Vagina (tissue), 2 donors: Measurements from ENCODE around the gene TK2.
A peak's percentile ranks its signal among the peaks of the same experiment; 100 is the strongest.

ENCODE experiments used
- CTCF ChIP-seq, 3 experiments: fragments of 450-650 bp in 2 of 3; fragments of 200-600 bp in 1 of 3; sonication (generic) in 1 of 3; IDR thresholded peaks; one replicate each; pipeline ENCODE4 v1.5.1; 2017 to 2019; ENCODE audit warnings: antibody characterized with exemption in 3 of 3, mild to moderate bottlenecking in 2 of 3, moderate library complexity in 2 of 3
- POLR2AphosphoS5 ChIP-seq, 2 donors: sonication (generic); formaldehyde crosslinking; IDR thresholded peaks; one replicate each; pipeline ENCODE4 v1.9.0; 2017; ENCODE audit warnings: antibody characterized with exemption in 2 of 2, mild to moderate bottlenecking in 2 of 2, low read depth in 1 of 2; ENCODE audit not compliant: insufficient read depth in 1 of 2

GRCh38 chr16:66479661-66480264 lies 70.2 kb downstream of the TK2 start:
- TF ChIP-seq CTCF (IDR thresholded peaks at IDR 0.05): no peak
- TF ChIP-seq POLR2AphosphoS5 (IDR thresholded peaks at IDR 0.05; ENCODE audit: insufficient read depth in 1 of 2, low read depth in 1 of 2): peak in 1 of 2 donors; percentile 1
